ENCODE data around the gene GATAD2A. TPM values are rescaled to one million over a fixed set of nuclear protein-coding genes. Genes with fewer than 3 reads are reported as not detected.

The GATAD2A gene
- total RNA-seq, 1 experiment from 2014 or later = 189 TPM

- no peaks in the 10 kb centered on the region for H3K9me3 Mint-ChIP-seq
- no peak overlapping the region for H3K4me2 ChIP-seq (ENCODE audit: insufficient read depth, insufficient read length, low read length)
- H3T11ph ChIP-seq (ENCODE audit: low read length) = no peak overlapping the region
- peaks cover 56 to 67% of the 10 kb centered on the region in 2 experiments for H3K4me1 Mint-ChIP-seq
- H2AFZ ChIP-seq (ENCODE audit: low read length) = no peak overlapping the region
- no peak for DNase-seq
- H4K91ac ChIP-seq (ENCODE audit: insufficient read length, low read depth, low read length) = no peak overlapping the region
- H3K4me3 Mint-ChIP-seq = no peak overlapping the region
- H2BK5ac ChIP-seq (ENCODE audit: insufficient read length, low read length) = no peak overlapping the region
- H2BK20ac ChIP-seq (ENCODE audit: low read depth, low read length, poor library complexity, severe bottlenecking) = no peak overlapping the region
- no peaks in the 10 kb centered on the region for H3K23me2 ChIP-seq (ENCODE audit: insufficient read length, low read depth, low read length, poor library complexity, severe bottlenecking)
- H3K14ac ChIP-seq (ENCODE audit: insufficient read depth, low read length) = no peak overlapping the region; the same call in 1 of the 2 replicates
- H3K79me2 ChIP-seq (ENCODE audit: insufficient read depth, low read length) = peaks cover 12% of the 10 kb centered on the region; the same call in 1 of the 2 replicates
- H3K4ac ChIP-seq (ENCODE audit: low read depth, low read length) = no peak overlapping the region
- no peaks in the 10 kb centered on the region for H3K79me1 ChIP-seq (ENCODE audit: insufficient read depth, low read depth, low read length, poor library complexity, severe bottlenecking)
- no peak overlapping the region for H3K9ac ChIP-seq (ENCODE audit: extremely low read depth, insufficient read length, low read length)
- H3K18ac ChIP-seq (ENCODE audit: insufficient read length, low read depth, low read length) = no peak overlapping the region
- TF ChIP-seq CTCF (conservative IDR thresholded peaks at IDR 0.05) = no peak
- H4K5ac ChIP-seq (ENCODE audit: insufficient read length, low read depth, low read length) = no peak overlapping the region
- peaks cover 4% of the 10 kb centered on the region for H4K20me1 ChIP-seq (ENCODE audit: control insufficient read depth, insufficient read depth, insufficient read length)
- no peaks in the 10 kb centered on the region for H3K27me3 ChIP-seq (ENCODE audit: insufficient read depth, low read length)
- H3K4me1 ChIP-seq (ENCODE audit: insufficient read depth, low read length) = peaks cover 9% of the 10 kb centered on the region; the same call in 1 of the 2 replicates
- no peak overlapping the region for H2BK12ac ChIP-seq (ENCODE audit: insufficient read length, low read depth, low read length)
- H3K9me3 ChIP-seq (ENCODE audit: control insufficient read depth, low read depth, low read length) = no peaks in the 10 kb centered on the region
- H3K56ac ChIP-seq (ENCODE audit: insufficient read length, low read depth, low read length) = no peak overlapping the region
- H3K27ac Mint-ChIP-seq = peak overlapping the region; percentile 55 to 92 (median 72); a peak in 2 of 7 replicates
- no peak overlapping the region for H2BK120ac ChIP-seq (ENCODE audit: low read depth, low read length, poor library complexity, severe bottlenecking)
- peaks cover 5 to 19% (median 10%) of the 10 kb centered on the region in 3 experiments; a peak in 6 of 7 replicates for H3K36me3 Mint-ChIP-seq (ENCODE audit: insufficient read depth in 1 of 3, low read depth in 3 of 3)
- no peak overlapping the region for H4K8ac ChIP-seq (replicated peaks; ENCODE audit: insufficient read length, low read depth, low read length)
- H2AK5ac ChIP-seq (ENCODE audit: insufficient read length, low read length) = no peak overlapping the region
- H3K23ac ChIP-seq (ENCODE audit: insufficient read length, low read depth, low read length) = no peak overlapping the region
- no peaks in the 10 kb centered on the region for H3K27me3 Mint-ChIP-seq (ENCODE audit: low read depth)
- H3K27ac ChIP-seq (ENCODE audit: insufficient read length, low read depth, low read length) = no peak overlapping the region
- WGBS (ENCODE audit: extremely low coverage, insufficient read length, low lambda C conversion rate) = no CpG with 5 or more reads among the region's 15 CpGs
- H2BK15ac ChIP-seq (ENCODE audit: low read depth, low read length) = no peak overlapping the region
Measured at GRCh38 chr19:19485161-19485997, 79.9 kb downstream of the GATAD2A start.
